ENCODE data around the gene ISM2.

DNA sequence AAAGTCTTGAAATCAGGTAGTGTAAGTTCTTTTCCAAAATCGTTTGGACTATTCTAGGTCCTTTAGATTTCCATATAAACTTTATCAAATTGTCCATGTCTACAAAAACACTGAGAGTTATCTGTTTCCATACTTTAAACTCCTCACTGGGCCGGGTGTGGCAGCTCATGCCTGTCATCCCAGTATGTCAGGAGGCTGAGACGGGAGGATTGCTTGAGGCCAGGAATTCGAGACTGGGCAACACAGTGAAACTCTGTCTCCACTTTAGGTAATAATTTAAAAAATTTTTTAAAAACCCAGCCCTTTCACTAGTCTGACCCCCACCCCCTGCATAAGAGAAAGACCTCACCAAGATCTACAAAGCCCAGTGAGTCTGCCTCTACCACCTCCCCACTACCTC lies 6.4 kb upstream of the ISM2 start:
- no peak for TF ChIP-seq ZNF124 (CRISPR knock-in tag; IDR thresholded peaks at IDR 0.05)
- no peak for TF ChIP-seq PAWR (CRISPR knock-in tag; IDR thresholded peaks at IDR 0.05; ENCODE audit: borderline replicate concordance)
- TF ChIP-seq, protein P1, sequence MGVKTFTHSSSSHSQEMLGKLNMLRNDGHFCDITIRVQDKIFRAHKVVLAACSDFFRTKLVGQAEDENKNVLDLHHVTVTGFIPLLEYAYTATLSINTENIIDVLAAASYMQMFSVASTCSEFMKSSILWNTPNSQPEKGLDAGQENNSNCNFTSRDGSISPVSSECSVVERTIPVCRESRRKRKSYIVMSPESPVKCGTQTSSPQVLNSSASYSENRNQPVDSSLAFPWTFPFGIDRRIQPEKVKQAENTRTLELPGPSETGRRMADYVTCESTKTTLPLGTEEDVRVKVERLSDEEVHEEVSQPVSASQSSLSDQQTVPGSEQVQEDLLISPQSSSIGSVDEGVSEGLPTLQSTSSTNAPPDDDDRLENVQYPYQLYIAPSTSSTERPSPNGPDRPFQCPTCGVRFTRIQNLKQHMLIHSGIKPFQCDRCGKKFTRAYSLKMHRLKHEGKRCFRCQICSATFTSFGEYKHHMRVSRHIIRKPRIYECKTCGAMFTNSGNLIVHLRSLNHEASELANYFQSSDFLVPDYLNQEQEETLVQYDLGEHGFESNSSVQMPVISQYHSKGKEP (CRISPR knock-in tag; IDR thresholded peaks at IDR 0.05), result no peak
- no peak for TF ChIP-seq HMG20A (CRISPR knock-in tag; IDR thresholded peaks at IDR 0.05; ENCODE audit: borderline replicate concordance)
- no peak for TF ChIP-seq SMYD3 (CRISPR knock-in tag; IDR thresholded peaks at IDR 0.05)
- TF ChIP-seq IRF2 (CRISPR knock-in tag; IDR thresholded peaks at IDR 0.05), result no peak
- no peak for TF ChIP-seq EZH2 (conservative IDR thresholded peaks at IDR 0.05; ENCODE audit: low read depth, low read length)
- TF ChIP-seq XBP1 (CRISPR knock-in tag; IDR thresholded peaks at IDR 0.05), result no peak
- TF ChIP-seq PCBP2 (optimal IDR thresholded peaks at IDR 0.05; ENCODE audit: low read depth, low read length, poor library complexity, severe bottlenecking), result no peak
- no peak for TF ChIP-seq POLR2AphosphoS5 (IDR thresholded peaks at IDR 0.05; ENCODE audit: low read depth, low read length)
- TF ChIP-seq KAT2B (IDR thresholded peaks at IDR 0.05; ENCODE audit: borderline replicate concordance, low read depth, low read length), result no peak

Measured in HepG2 (cell line).